DLD1 (cell line): Measurements from ENCODE around the gene ZMYND10.

Experiments used
- in situ Hi-C: cut with HindIII; loops from 2 replicates; pipeline ENCODE4 v1.10.0; 2017; ENCODE audit warnings: low sequenced_read_pairs

ZMYND10 gene

DNA sequence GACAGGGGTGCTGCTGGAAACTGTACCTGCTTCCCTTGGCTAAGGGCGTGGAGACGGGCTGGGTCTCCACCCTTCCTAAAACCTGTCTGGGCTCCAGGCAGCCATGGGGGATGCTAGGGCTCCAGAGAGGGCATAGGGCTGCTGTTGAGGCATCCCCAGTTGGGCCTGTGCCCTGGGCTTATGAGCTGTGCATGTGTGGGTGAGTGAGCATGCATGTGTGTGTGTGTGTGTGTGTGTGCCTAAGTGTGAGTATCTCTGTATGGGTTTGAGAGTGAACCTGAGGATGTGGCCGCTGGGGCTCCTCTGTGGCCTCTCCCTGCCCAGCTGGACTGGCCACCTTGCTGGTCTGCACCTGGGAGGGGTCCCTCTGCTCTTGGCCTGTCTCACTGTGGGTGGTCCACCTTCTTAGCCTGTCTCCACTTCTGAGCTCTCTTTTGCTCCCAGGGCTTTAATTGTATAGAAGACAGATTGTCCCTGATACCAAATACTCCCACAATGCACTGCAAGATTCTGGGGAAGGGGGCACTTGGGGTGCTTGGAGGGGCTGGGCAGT, 25.7 kb upstream of the ZMYND10 start:
- in situ Hi-C loops = no loop called here

DNA sequence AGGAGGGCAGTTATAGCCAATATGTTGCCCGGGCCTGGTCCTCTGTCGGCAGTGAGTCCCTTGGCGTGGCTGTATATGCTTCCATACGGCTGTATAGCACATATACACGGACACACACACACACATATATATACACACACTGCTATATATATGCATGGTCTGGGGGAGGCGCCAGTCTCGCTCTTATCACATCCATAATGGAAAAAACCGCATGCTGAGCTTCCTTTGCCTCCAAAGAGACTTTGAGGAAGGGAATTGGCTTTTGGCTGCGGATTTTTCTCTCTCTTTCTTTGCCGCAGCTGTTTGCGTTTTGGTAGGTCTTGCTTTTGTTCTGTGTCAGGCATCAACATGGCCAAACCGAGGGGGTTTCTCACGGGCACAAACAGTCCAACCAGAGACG, 25.1 kb upstream of the ZMYND10 start:
- in situ Hi-C loops = no loop called here

DNA sequence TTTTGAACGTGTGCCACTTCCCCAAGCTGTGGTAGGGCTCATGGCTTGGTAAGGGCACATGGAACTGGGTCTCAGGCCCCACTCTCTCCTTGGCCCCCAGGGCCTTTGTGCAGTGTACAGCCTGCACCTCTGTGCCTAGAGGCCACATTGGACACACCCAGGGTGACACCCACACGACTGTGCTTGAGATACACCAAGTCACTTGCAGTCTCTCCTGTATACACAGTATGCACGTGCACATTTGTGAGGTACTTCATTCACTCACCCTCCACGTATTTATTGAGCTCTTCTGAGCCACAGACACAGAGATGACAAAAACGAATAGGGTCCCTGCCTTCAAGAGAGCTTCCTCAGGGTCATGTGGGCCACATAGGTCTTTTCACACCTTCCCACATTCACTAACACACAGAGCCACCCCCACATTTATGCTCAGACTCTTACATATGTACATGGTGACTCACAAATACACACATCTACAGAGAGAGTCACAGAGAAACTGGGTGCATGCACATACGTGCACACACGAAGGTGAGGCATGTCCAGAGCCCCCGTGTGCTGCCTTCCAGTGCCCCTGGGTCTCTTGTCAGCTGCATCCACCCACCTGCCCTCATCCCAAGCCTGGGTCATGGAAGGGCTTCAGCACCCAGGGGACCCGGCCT, 23.6 kb upstream of the ZMYND10 start:
- in situ Hi-C loops = no loop called here

DNA sequence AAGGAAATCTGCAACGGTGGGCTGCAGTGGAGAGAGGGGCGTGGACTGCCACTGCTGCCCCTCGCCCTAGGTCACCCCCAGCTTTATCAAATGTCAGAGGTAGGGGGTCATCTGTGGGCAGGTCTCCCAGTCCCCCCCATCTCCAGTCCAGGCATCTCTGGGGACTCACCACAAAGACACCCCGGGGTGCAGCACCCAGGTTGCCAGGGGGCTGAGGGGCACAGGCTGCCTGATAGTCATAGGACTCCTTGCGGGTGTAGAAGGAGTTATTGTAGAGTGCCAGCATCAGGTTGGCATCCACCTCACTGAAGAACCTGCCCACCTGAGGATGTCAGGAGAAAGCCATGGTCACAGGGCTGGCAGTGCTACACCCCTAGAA, 20.3 kb upstream of the ZMYND10 start:
- in situ Hi-C loops = no loop called here

DNA sequence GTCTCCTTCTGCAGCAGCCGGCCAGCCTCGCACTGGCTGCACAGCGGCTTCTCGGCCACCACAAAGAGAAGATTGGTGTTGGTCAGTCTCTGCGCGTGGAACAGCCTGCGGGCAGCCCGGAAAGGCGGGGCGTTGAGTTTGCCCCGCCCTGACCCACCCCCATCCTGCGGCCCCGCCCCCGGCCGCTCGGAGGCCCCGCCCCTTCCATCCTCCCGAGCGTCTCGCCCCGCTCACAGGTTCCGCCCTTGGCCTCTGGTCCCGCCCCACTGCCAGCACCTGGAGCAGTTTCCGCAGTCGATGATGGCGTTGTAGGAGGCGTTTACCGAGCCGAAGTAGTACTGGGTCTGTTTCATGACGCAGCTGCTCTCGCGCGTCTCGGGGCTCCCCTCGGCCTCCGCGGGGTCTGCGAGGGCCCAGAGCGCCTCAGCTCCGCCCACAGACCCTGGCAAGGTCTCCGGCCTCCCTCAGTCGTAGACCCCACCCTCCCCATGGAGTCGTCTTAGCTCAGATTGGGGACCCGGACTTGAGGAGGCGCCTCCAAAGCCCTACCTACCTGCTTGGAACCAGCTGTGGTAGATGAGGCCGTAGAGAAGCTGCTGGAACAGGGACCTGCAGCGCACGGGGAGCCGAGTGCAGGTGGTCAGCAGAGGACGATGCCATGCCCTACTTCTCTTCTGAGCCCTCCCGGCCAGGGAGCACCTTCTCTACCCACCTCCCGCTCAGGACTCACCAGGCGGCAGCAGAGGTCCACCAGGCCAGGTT, 19.7 kb upstream of the ZMYND10 start:
- in situ Hi-C loops = no loop called here

DNA sequence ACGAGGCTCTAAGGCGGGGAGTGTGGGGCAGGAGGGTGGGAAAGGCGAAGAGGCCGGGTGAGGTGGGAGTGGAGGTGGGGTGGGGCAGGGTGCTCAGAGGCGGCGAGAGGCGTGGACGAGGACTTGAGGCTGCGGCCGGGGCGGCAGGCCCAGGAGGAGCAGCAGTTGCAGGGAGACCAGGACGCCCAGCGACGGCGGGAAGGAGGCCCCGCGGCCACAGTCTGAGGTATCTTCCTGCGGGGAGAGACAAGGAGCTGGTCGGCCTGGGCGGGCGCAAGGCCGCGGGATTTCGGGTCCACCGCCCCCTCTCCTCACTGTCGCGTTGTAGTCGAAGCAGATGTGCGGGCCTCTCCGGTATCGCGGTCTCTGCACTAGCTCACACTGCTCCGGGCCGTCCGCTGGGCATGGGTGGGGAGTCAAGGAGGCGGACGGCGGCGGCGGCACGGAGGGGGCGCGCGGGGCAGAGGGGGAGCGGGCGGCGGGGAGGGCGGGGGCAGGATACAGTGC, 19.1 kb upstream of the ZMYND10 start:
- in situ Hi-C loops = no loop called here

DNA sequence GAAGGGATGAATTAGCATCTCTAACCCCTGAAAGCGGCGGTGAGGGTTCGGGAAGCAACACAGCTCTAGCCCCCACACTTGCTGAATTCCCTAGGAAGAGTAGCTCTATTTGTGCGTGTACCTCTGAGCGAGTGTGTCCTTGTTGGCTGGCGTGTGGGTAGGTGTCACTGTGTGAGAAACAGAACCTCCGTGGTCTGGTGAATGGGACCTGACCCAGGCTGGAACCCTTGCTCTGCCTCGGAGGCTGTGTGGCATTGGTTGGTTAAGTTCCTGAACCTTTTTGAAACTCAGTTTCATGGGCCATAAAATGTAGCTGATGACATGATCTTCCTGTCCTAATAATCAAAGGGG, 14.2 kb upstream of the ZMYND10 start:
- in situ Hi-C loops = no loop called here

DNA sequence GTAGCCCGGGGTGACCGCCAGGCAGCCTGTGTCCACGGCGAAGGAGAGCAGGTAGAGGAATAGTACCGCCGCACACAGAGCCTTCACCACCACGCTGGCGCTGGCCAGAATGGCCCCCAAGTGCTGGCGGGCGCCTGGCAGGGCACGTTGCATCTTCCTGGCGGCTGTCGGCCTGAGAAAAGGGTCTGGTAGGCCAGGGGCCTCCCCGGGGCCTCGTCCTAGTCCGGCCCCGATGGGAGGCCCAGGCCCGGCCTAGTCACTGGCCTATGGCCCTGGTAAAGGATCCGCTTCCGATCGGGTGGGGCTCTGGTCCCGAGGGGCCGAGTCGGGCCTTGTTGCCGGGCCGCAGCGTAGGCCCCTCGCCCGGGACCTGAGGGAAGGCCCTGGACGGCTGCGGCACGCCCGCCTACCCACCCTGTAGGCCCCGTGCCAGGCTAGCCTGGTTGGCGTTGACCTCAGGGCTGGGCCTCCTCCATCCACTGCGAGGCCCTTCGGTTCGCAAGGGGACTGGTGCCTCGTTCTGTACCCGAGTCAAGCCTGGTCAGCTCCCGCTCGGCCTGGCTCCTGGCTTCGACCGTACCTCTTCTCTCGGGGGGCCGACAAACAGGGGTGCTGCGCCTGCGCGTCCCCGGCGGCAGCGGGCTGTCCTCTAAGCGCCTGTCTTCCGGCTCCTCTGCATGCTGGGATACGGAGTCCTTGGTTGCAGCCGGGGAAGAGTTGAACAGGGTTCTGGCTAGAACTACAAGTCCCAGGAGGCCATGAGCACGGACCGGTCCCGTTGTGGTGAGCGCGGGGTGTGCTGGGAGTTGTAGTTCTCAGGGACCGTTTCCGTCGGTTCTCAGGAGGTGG, 13.6 kb upstream of the ZMYND10 start, which contains the start of gene TMEM115:
TMEM115 (minus strand) TSS at position 611 of the 849 bp plus-strand sequence; CDS start at position 153, 458 bp downstream.
- in situ Hi-C loops = no loop called here

DNA sequence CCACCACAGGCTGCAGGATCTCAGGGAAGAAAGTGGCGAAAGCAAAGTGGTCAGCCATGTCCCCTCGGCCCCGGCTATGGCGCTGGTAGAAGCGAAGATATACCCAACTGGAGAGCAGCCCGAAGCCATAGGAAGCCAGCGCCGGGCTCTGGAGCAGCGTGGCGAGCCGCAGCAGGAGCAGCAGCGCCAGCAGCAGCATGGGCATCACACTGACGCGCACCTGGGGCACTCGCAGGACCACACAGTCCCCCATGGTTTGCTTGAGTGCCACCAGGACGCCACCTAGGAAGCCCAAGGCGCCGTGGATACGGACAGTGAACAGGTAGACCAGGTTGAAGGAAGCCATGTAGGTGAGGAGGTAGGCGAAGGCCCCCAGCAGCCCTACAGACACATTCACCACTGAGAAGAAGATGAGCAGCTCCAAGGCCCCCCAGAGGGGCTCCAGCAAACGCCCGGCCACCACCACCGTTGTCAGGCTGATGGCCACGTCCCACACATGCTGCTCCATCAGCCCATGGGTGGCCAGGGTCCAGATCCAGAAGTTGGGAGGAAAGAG, 12.9 kb upstream of the ZMYND10 start:
- in situ Hi-C loops = no loop called here

DNA sequence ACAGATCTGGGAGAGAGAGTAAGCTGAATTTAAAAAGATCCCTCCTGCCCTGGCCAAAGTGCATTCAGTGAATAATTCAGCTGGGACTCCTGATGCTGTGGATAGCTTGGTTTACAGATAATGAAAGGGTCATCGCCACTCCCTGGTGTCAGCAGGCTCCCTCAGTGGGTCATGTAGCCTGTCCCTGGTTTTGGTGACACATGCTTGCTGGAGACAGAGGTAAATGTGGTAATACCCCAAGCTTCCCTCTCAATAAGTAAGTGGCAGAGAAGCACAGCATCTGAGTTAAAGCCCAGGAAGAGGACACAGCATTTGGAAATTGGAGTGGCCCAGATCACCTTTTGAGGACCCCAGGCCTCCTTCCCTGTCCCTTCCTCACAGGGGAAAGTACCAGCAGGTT, 11.9 kb upstream of the ZMYND10 start:
- in situ Hi-C loops = no loop called here

DNA sequence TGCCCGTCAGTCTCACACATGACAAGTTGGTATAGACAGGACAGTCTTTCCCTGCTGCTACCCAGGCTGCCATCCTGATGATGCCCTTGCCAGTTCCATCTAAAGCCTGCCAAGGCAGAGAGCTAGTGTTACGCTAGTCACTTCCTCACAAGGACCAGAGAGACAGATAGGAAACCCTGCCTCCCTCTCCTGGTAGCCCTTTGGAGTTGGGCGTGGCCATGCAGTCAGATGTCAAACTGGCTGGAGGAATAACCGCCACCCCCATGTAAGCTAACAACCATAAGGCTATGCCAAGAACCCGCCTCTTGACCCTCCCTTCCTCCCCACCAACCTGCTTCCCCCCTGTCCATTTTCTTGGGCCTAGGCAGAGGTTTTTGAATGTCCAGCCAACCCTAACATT, 11.0 kb upstream of the ZMYND10 start:
- in situ Hi-C loops = no loop called here

DNA sequence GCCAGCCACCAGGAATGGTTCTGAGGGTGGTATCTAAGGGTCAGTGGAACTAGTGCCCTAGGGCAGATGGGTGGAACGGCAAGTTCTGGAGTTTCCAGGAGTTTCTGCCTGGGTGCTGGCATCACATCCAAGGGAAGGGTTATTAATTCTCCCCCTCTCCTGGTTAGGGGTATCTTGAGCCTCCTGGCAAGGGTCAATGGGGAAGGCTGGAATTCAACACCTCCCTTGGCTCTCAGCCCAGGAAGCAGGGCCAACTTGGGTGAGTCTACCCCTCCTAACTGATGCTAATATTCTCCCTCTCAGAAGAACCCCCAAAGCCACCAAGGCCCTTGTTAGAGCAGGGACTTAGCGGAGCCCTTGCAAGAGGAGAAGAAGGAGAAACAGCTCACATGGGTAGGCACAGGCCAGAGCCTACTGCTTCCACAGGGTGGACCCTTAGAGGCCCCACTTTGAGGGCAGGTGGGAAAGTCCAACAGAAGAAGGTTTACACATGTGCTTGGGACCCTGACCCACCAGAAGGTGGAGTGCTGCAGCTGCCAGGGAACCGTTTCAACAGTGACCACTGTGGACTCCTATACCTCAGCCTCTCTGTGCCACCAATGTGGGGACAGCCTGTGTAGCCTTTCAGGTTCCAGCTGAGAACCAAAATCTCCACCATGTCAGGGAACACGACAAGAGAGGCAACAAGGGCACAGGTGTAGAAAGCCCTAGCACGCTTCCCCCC, 10.5 kb upstream of the ZMYND10 start:
- in situ Hi-C loops = no loop called here

DNA sequence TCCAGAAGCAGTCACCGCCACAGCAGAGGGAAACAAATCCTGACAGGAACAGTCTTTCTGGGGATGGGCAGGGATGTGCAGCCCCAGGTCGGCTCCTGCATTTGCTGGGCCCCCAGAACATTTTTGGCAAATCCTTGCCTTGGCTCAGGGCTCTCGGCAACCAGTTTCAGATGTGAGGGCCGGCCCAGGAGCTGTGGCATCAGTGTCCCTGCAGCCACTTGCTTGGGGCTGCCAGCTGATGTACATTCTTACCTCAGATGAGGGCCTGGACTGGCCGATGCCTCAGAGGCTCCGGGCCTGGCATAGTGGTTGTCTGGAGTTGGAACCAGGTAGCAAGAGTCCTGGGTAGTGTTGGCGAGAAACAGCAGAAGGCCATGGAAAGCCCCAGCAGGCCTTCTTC, 9.3 kb upstream of the ZMYND10 start:
- in situ Hi-C loops = no loop called here

DNA sequence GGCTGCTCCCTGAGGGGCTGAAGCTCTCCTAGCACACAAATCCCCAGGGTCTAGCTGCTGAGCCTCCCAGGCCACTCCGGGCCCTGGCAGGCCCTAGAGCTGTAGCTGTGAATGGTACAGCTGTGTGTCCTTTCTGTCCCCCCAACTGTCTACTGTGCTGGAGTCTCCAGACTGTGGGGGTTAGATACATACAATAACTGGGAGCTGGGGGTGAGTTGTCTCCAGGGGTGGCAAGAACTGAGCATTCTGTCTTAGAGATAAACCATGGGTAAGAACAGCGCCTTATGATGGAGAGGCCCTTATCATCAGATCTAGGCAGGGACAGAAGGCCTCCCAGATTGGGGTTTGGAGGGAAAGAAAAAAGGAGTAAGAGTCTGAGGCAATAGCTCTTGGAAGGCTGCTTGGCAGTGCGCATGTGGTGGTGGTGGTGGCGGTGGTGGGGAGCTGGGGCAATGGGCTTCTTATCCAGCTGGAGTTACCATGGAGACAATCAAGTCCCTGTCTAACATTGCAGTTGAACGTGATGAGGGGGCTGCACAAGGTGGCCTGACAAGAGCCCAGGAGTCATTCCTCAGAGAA, 8.7 kb upstream of the ZMYND10 start:
- in situ Hi-C loops = no loop called here

DNA sequence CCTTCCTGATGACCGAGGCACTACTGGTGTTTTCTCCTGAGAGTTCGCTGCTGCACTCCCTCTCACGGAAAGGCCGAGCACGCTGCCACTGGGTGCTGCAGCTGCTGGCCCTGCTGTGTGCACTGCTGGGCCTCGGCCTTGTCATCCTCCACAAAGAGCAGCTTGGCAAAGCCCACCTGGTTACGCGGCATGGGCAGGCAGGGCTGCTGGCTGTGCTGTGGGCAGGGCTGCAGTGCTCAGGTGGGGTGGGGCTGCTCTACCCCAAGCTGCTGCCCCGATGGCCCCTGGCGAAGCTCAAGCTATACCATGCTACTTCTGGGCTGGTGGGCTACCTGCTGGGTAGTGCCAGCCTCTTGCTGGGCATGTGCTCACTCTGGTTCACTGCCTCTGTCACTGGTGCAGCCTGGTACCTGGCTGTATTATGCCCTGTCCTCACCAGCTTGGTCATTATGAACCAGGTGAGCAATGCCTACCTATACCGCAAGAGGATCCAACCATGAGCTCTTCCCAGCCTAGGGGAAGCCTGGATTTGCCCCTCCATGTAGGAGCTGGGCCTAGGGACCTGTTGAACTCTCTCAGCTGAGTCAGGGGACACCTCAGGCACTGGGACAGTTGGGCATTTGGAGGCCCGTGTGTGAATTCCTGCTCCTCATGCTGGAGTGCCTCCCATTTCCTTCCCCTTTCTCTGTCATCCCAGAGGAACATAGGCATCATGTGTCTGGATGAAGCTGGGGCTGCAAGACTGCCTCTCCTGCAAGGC, 7.9 kb upstream of the ZMYND10 start:
- in situ Hi-C loops = no loop called here

DNA sequence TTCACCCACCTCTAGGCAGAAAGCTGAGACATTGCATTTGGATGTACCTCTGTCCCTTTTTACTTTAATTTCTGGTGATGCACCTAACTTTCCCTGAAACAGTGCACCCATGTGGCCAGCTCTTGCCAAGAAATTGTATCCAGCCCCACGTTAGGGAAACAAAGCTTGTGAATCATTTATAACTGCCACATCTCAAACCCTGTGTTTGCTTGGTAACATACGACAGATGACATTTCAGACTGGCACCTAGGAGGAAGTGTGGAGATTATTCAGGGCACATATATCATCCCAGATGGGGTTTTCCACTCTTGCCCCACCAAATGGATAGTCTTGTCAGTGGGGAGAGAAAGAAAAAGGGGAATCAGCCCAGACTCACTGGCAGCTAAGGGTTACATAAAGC, 7.2 kb upstream of the ZMYND10 start:
- in situ Hi-C loops = no loop called here

DNA sequence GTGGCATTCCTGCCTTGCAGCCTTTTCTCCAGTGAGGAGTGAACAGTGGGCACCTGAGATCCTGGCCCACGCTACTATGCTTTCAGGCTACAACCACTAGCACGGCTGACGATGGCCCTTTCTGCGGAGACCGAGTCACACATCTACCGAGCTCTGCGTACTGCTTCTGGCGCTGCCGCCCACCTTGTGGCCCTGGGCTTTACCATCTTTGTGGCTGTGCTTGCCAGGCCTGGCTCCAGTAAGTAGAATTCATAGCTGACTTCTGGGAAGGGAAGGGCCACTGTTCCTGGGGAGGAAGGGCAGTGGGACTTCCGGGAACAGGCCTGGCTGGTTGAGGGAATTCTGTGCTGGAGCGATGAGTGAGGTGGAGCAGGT, 5.8 kb upstream of the ZMYND10 start:
- in situ Hi-C loops = no loop called here

DNA sequence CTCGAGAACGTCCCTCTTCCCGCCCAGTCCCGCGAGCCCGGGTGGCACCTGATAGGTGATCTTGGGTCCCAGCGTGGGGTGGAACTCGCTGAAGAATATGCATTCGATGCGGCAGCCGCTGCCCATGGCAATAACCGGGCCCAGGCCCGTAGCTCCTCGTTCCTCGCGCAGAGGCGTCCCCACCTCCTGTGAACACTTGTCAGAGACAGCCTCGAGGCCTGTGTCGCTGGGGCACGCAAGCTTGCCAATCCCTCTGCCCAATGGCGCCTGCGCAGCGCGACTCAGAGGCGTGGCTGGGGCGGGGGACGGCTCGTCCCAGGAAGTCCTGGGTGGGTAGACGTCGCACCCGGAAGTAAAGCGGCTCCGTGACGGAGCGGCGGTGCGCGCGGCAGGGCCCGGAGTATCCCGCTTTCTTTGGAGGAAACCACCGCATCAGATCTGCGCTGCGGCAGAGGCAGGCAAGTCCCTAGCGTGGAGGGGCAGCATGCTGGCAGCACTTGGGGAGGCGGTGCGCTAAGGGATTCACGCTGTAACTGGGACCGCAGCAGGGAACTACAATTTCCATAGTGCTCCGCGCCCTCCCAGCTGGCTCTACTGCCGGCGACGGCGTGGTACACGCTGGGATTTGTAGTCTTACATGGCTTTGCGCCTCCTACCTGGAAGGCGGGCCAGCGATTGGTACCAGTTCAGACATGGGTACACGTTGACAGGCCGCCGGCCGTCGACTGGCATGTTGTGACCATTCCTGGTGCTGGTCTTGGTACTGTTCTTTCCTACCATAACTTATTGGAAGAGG, 5.2 kb upstream of the ZMYND10 start, which contains the start of the genes CYB561D2 and NPRL2:
CYB561D2 (plus strand) TSS at position 336 of the 796 bp plus-strand sequence. CDS start 572 bp downstream, outside the sequence.
NPRL2 (minus strand) TSS at position 249 of the 796 bp plus-strand sequence; CDS start at position 126, 123 bp downstream.
- in situ Hi-C loops = no loop called here
